Adrenal gland (tissue), 12 donors: ENCODE results near the gene TMEM132D. TPM values are rescaled to one million over a fixed set of nuclear protein-coding genes. Genes with fewer than 3 reads are reported as not detected.

Experiments used
- DNase-seq, 7 donors: peaks; one replicate each; pipeline ENCODE4 v3.0.0-alpha.2; 2019 to 2020
- H3K27ac ChIP-seq, 5 donors: fragments of 200-600 bp; sonication (generic) in 4 of 5; 1 replicate in 3 of 5; 2 replicates in 2 of 5; pipeline versions ENCODE4 v1.5.1 to v1.8.0; 2016 to 2020; ENCODE audit warnings: mild to moderate bottlenecking in 1 of 5
- H3K27me3 ChIP-seq: fragments of 200-600 bp; 2 replicates; pipeline ENCODE4 v1.8.0; 2021
- H3K36me3 ChIP-seq, 2 donors: fragments of 200-600 bp; replicated peaks in 1 of 2; 1 replicate in 1 of 2; 2 replicates in 1 of 2; pipeline versions ENCODE4 v1.5.1 to v1.8.0; 2018 to 2022
- H3K4me1 ChIP-seq, 2 donors: fragments of 200-600 bp; replicated peaks in 1 of 2; 1 replicate in 1 of 2; 2 replicates in 1 of 2; pipeline versions ENCODE4 v1.5.1 to v1.8.0; 2018 to 2021
- H3K4me3 ChIP-seq, 4 donors: fragments of 200-600 bp; sonication (generic) in 3 of 4; one replicate each; pipeline ENCODE4 v1.5.1; 2016 to 2018
- H3K9me3 ChIP-seq, 3 donors: fragments of 200-600 bp; sonication (generic) in 1 of 3; replicated peaks in 1 of 3; 1 replicate in 2 of 3; 2 replicates in 1 of 3; pipeline versions ENCODE4 v1.5.1 to v1.8.0; 2016 to 2021
- POLR2A ChIP-seq, 2 donors: fragments of 450-650 bp; IDR thresholded peaks; one replicate each; pipeline ENCODE4 v1.6.1; 2017; ENCODE audit warnings: antibody characterized with exemption in 2 of 2, mild to moderate bottlenecking in 2 of 2, moderate library complexity in 1 of 2
- WGBS, 4 donors: extraction: QIAGEN DNeasy Blood & Tissue Kit in 2 of 4; methylation state at CpG; one replicate each; pipeline versions ENCODE4 v1.1.5 to v1.1.7; 2013 to 2017; 5-methylcytosine and 5-hydroxymethylcytosine counted together
- intact Hi-C, 2 donors: fragments of 100-400 bp; cut with DNase I; formaldehyde crosslinking; loops; one replicate each; pipeline versions ENCODE4 v1.14.1 to v1.15.0; 2022 to 2023
- polyA plus RNA-seq, 3 donors: library from polyadenylated mRNA; stranded (reverse); fragments of 200-250 nt in 2 of 3; fragments of 350-450 nt in 1 of 3; fragmentation: Illumina TruSeq in 1 of 3; extraction: RNeasy Lipid Tissue Mini Kit (QIAGEN cat#74804) in 1 of 3; gene quantifications; one replicate each; pipeline ENCODE4 v1.2.3, GENCODE V29; 2013 to 2014
- total RNA-seq, 9 donors: library from RNA; depleted of rRNA in 4 of 9; stranded (reverse); fragments of >200 nt in 4 of 9; fragments of 120-200 nt in 1 of 9; fragmentation: NEBNext Ultra II Directional in 1 of 9; extraction: Animal tissue kit (Norgen Biotek cat#: 25700) in 1 of 9; gene quantifications; one replicate each; pipeline versions ENCODE4 v1.1.0 to v1.2.4, GENCODE V29; 2013 to 2023
- TF ChIP-seq, protein P1 (sequence below), 6 experiments: fragments of 450-650 bp in 4 of 6; fragments of 200-600 bp in 2 of 6; sonication (generic) in 1 of 6; IDR thresholded peaks; 1 replicate in 5 of 6; 2 replicates in 1 of 6; pipeline versions ENCODE4 v1.5.1 to v1.8.0; 2016 to 2021; ENCODE audit warnings: antibody characterized with exemption in 6 of 6, mild to moderate bottlenecking in 2 of 6, moderate library complexity in 1 of 6
- donor health status: healthy with polysubstance abuse.
- donor health status: Bipolar disorder and iron deficiency.
- donor health status: DM: yes; HTN: yes; CAD: no.
- donor health status: DM: no; HTN: no; CAD: no.
- donor health status: DM: no; HTN: no; CAD: no.
- donor health status: DM: yes; HTN: yes; CAD: no.

Gene TMEM132D
- total and polyA plus RNA-seq, 12 donors: 0.03 to 0.83 (median 0.35) TPM; not detected in 8

DNA sequence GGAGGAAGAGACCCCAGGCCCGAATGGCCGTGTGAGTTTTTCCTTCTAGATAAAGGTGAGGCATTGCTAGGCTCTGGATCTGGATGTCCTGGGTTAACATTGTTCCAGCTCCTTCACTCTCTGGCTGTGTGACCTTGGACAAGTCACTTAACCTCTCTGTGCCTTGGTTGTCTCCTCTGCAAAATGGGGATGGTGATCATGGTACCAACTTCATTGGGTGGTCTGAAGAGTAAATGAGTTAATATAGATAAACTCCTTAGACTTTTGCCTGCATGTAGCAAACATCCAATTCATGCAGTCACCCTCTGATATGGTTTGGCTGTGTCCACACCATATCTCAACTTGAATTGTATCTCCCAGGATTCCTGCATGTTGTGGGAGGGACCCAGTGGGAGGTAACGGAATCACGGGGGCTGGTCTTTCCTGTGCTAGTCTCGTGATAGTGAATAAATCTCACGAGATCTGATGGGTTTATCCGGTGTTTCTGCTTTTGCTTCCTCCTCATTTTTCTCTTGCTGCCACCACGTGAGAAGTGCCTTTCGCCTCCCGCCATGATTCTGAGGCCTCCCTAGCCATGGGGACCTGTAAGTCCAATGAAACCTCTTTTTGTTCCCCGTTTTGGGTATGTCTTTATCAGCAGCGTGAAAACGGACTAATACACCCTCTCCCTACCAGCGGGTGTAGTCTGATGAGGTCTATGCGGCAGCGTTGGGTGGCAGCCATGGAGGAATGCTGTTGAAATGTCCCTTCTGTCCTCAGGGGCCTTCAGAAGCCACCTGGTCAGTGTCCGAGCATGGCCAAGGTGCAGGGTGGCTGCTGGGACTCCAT lies 794.4 kb downstream of the TMEM132D start:
- no peak for TF ChIP-seq POLR2A (IDR thresholded peaks at IDR 0.05)
- H3K36me3 ChIP-seq: no peaks in the 10 kb centered on the region
- H3K4me3 ChIP-seq: no peak overlapping the region
- no peaks in the 10 kb centered on the region for H3K9me3 ChIP-seq
- WGBS, 4 donors: 71 to 82% (median 78%) methylated on average over 16 to 17 of the region's 17 CpGs
- no peak for DNase-seq
- intact Hi-C loops: no loop called here
- H3K4me1 ChIP-seq: no peaks in the 10 kb centered on the region
- H3K27me3 ChIP-seq: no peaks in the 10 kb centered on the region
- H3K27ac ChIP-seq: no peak overlapping the region

DNA sequence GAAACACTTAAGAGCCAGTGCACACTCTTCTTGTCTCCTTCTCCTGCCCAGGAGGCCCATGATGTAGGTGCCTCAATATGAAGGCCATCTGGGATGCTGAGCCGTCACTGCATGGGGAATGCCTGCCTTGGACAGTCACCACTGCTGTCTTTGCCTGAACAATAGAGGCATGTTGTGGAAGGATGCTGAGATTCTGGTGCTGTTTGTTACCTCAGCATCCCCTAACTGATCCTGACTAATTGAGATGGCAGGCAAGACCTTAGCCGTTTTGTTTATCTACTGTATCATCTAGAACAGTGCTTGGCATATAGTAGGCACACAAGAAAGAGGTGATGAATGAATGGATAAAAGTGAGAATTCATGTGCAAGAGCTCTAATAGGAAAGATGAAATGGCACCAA lies 797.1 kb downstream of the TMEM132D start:
- no peaks in the 10 kb centered on the region for H3K9me3 ChIP-seq
- 66 to 83% (median 68%) methylated on average over 1 to 2 of the region's 2 CpGs for WGBS, 4 donors
- H3K4me1 ChIP-seq: no peaks in the 10 kb centered on the region
- no peaks in the 10 kb centered on the region for H3K27me3 ChIP-seq
- no peak overlapping the region for H3K27ac ChIP-seq
- H3K4me3 ChIP-seq: no peak overlapping the region
- TF ChIP-seq, protein P1, sequence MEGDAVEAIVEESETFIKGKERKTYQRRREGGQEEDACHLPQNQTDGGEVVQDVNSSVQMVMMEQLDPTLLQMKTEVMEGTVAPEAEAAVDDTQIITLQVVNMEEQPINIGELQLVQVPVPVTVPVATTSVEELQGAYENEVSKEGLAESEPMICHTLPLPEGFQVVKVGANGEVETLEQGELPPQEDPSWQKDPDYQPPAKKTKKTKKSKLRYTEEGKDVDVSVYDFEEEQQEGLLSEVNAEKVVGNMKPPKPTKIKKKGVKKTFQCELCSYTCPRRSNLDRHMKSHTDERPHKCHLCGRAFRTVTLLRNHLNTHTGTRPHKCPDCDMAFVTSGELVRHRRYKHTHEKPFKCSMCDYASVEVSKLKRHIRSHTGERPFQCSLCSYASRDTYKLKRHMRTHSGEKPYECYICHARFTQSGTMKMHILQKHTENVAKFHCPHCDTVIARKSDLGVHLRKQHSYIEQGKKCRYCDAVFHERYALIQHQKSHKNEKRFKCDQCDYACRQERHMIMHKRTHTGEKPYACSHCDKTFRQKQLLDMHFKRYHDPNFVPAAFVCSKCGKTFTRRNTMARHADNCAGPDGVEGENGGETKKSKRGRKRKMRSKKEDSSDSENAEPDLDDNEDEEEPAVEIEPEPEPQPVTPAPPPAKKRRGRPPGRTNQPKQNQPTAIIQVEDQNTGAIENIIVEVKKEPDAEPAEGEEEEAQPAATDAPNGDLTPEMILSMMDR (IDR thresholded peaks at IDR 0.05): no peak
- TF ChIP-seq POLR2A (IDR thresholded peaks at IDR 0.05): no peak
- intact Hi-C loops: no loop called here
- no peaks in the 10 kb centered on the region for H3K36me3 ChIP-seq
- no peak for DNase-seq

DNA sequence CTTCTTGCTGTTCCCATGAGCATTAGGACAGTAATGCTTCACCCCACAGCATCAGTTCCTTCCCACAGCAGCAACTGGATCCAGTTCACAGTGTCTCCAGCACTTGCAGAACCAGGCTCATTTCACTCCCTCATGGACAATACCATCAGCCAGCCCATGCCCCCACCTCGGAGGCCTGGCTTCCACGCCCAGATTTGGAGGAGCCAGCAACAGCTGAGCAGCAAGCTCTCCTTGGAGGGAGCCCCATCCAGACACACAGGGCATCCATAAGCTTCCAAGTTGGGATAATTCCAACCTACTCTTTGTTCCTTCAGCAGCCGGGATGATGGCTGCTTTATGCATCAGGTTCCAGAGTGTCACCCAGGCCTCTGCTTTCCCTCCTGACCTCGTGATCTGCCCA lies 800.6 kb downstream of the TMEM132D start:
- no peak for TF ChIP-seq POLR2A (IDR thresholded peaks at IDR 0.05)
- TF ChIP-seq, protein P1 (IDR thresholded peaks at IDR 0.05): no peak
- WGBS, 4 donors: 58 to 72% (median 64%) methylated on average over 3 to 4 of the region's 4 CpGs
- intact Hi-C loops: no loop called here

DNA sequence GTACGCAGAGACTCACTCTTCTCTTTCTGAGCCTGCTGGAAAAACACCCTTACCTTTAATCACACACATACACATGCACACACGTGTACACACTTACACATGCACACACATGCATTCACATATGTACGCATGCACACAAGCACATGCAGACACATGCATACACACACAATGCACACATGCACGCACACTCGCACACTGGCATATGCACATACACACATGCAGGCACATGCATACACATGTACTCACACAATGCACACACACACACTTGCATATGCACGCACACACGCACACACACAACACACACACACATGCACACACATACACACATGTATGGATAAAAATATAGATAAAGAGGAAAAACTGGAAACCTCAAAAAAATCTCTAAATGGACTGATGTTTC lies 801.6 kb downstream of the TMEM132D start:
- intact Hi-C loops: no loop called here
- H3K9me3 ChIP-seq: no peaks in the 10 kb centered on the region
- H3K4me1 ChIP-seq: no peaks in the 10 kb centered on the region
- no peaks in the 10 kb centered on the region for H3K36me3 ChIP-seq
- no peak for TF ChIP-seq POLR2A (IDR thresholded peaks at IDR 0.05)
- DNase-seq: no peak
- WGBS, 4 donors: 72 to 87% (median 77%) methylated on average over 7 of the region's 7 CpGs
- H3K27me3 ChIP-seq: no peaks in the 10 kb centered on the region
- H3K27ac ChIP-seq: no peak overlapping the region
- H3K4me3 ChIP-seq: no peak overlapping the region

More for the DNA sequence above, 800.6 kb downstream of the TMEM132D start:
- Histone ChIP-seq H3K9me3 (no peaks in the 10 kb centered on the region), H3K27me3 (no peaks in the 10 kb centered on the region), H3K27ac (no peak overlapping the region), H3K36me3 (no peaks in the 10 kb centered on the region), H3K4me1 (no peaks in the 10 kb centered on the region), H3K4me3 (no peak overlapping the region)
- no peak for DNase-seq

DNA sequence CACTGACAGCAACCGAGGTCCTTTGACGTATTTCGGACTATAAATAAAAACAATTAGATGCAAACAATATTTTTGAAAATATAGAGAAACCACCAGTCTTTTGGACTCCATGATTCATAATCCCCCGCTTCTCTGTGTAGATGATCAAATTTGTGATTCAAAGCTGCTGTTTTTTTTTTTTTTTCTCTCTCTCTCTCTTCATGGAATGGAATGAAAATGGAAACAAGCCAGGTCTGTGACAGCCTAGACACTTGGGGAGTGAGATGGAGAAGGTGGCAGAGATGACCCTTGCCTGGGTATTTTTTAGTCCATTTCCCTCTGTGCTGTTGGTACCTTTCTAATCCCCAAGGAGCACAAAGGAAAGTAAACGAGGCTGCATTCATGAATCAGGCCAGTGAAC lies 802.0 kb downstream of the TMEM132D start:
- TF ChIP-seq, protein P1 (IDR thresholded peaks at IDR 0.05): no peak
- no peak for TF ChIP-seq POLR2A (IDR thresholded peaks at IDR 0.05)
- H3K27me3 ChIP-seq: no peaks in the 10 kb centered on the region
- H3K27ac ChIP-seq: no peak overlapping the region
- H3K9me3 ChIP-seq: no peaks in the 10 kb centered on the region
- no peak overlapping the region for H3K4me3 ChIP-seq
- WGBS, 4 donors: 69 to 80% (median 72%) methylated on average over 5 of the region's 5 CpGs
- no peaks in the 10 kb centered on the region for H3K4me1 ChIP-seq
- H3K36me3 ChIP-seq: no peaks in the 10 kb centered on the region
- no peak for DNase-seq
- intact Hi-C loops: no loop called here
